SH-SY5Y (cell line): ENCODE results near the gene ACKR4.

Source experiments
- GATA2 ChIP-seq: IDR thresholded peaks from 2 replicates; pipeline ENCODE4 v1.6.1; 2011; ENCODE audit warnings: mild to moderate bottlenecking, low read depth, low read length
- GATA3 ChIP-seq: IDR thresholded peaks from 2 replicates; pipeline ENCODE4 v1.6.1; 2011; ENCODE audit warnings: low read depth, mild to moderate bottlenecking, low read length, moderate library complexity

DNA sequence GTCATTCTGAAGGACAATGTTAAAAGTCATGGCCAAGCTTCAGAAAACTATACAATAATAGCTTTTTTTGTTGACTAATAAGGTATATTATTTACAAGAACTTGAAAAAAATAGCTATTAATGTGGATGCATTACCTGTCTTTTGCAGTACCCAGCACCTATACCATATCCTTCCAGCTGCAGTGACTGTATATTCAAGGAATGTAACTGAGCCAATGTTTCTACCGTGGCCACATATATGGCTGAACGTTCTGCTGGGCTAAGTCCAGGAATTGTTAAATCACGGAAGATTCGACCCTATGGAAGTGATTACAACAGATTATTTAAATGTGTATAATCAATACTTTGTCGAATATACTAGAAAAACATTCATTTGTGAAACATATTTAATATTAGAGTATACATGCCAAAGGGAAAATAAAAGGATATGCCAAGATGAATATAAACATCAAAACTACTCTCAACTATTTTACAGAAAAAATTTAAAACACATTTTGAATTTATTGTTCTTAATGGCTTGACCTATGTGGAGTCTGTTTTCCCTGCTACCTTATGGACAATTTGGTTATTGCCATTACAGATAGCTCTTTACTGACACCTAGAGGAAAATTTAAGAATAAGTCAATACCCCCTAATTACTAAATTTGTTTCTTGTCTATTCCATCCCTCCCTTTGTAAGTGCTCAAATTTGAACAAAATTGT lies 44.9 kb downstream of the ACKR4 start:
- TF ChIP-seq GATA3 (no peak), GATA2 (no peak)
